Calu3 (cell line): Measurements from ENCODE around the gene MICAL3. TPM values are rescaled to one million over a fixed set of nuclear protein-coding genes. Genes with fewer than 3 reads are reported as not detected.

Experiments
- BruUV-seq: library from RNA; stranded (reverse); fragments of 400-500 nt; replicated peaks from 2 replicates; lab custom pipeline; 2021; lab: Mats Ljungman, UMichigan
- CTCF ChIA-PET: fragments of 300-600 bp; sonication (Branson Sonifier 250); formaldehyde crosslinking; loops from one replicate; lab custom pipeline; 2022; ENCODE audit warnings: antibody characterized with exemption; lab: Charles Lee
- DNase-seq: peaks from one replicate; pipeline ENCODE4 v3.0.0; 2022
- H3K27ac Mint-ChIP-seq: one replicate; pipeline ENCODE4 v1.8.0; 2022; ENCODE audit warnings: mixed read lengths; ENCODE audit not compliant: unreplicated experiment
- H3K27me3 Mint-ChIP-seq: one replicate; pipeline ENCODE4 v1.8.0; 2022; ENCODE audit warnings: mixed read lengths; ENCODE audit not compliant: unreplicated experiment
- H3K36me3 Mint-ChIP-seq: one replicate; pipeline ENCODE4 v1.8.0; 2022; ENCODE audit warnings: mild to moderate bottlenecking, moderate library complexity, mixed read lengths; ENCODE audit not compliant: insufficient read depth, unreplicated experiment
- H3K4me1 Mint-ChIP-seq: one replicate; pipeline ENCODE4 v1.8.0; 2022; ENCODE audit warnings: mild to moderate bottlenecking, low read depth, mixed read lengths; ENCODE audit not compliant: unreplicated experiment
- H3K4me3 Mint-ChIP-seq: one replicate; pipeline ENCODE4 v1.8.0; 2022; ENCODE audit warnings: mild to moderate bottlenecking, low read depth, moderate library complexity, mixed read lengths; ENCODE audit not compliant: unreplicated experiment
- H3K9me3 Mint-ChIP-seq: one replicate; pipeline ENCODE4 v1.8.0; 2022; ENCODE audit warnings: low read depth, mixed read lengths; ENCODE audit not compliant: unreplicated experiment
- CTCF ChIP-seq: fragments of 200-600 bp; IDR thresholded peaks from one replicate; pipeline ENCODE4 v1.8.0; 2022; ENCODE audit warnings: antibody characterized with exemption; ENCODE audit not compliant: unreplicated experiment
- intact Hi-C: fragments of 100-400 bp; cut with micrococcal nuclease; formaldehyde crosslinking; loops from one replicate; pipeline ENCODE4 v1.10.0; 2022; ENCODE audit not compliant: unreplicated experiment
- total RNA-seq: library from RNA; stranded (reverse); gene quantifications from 2 replicates; pipeline ENCODE4 v1.2.3, GENCODE V29; 2022

Gene MICAL3
- total RNA-seq, 1 experiment from 2014 or later = 60.6 TPM

GRCh38 chr22:17775781-17776465 lies 248.4 kb downstream of the MICAL3 start:
- no TSS peak for BruUV-seq
- TF ChIP-seq CTCF = no peak
- CTCF ChIA-PET = no interaction called here

GRCh38 chr22:17774926-17775685 lies 249.3 kb downstream of the MICAL3 start:
- intact Hi-C loops = no loop called here
- Mint-ChIP-seq H3K9me3 (no peaks in the 10 kb centered on the region), H3K27me3 (no peaks in the 10 kb centered on the region), H3K4me3 (peak overlapping the region; percentile 91), H3K36me3 (peaks cover 40% of the 10 kb centered on the region), H3K27ac (no peak overlapping the region), H3K4me1 (peaks cover 28% of the 10 kb centered on the region)
- BruUV-seq = no TSS peak
- no peak for DNase-seq
- no peak for TF ChIP-seq CTCF
- CTCF ChIA-PET = interaction anchor here (3.5 kb wide), 1 partner anchor 11 kb away, joined by 23 read pairs; no protein-coding TSS in a partner anchor

More at GRCh38 chr22:17775781-17776465, 248.4 kb downstream of the MICAL3 start:
- peaks cover 36% of the 10 kb centered on the region for H3K36me3 Mint-ChIP-seq
- H3K9me3 Mint-ChIP-seq = no peaks in the 10 kb centered on the region
- intact Hi-C loops = no loop called here
- no peak for DNase-seq
- peaks cover 26% of the 10 kb centered on the region for H3K4me1 Mint-ChIP-seq
- H3K27me3 Mint-ChIP-seq = no peaks in the 10 kb centered on the region
- H3K27ac Mint-ChIP-seq = no peak overlapping the region
- H3K4me3 Mint-ChIP-seq = peak overlapping the region; percentile 91

- H3K36me3 Mint-ChIP-seq = peaks cover 45% of the 10 kb centered on the region
- peaks cover 31% of the 10 kb centered on the region for H3K4me1 Mint-ChIP-seq
- intact Hi-C loops = no loop called here
- H3K27me3 Mint-ChIP-seq = no peaks in the 10 kb centered on the region
- no peaks in the 10 kb centered on the region for H3K9me3 Mint-ChIP-seq
- peak within 1 kb of the TSS; percentile 91 for H3K4me3 Mint-ChIP-seq
- CTCF ChIA-PET = interaction anchor here (1.1 to 3.5 kb wide), 3 partner anchors 7 to 32 kb away, joined by 3 to 23 read pairs (median 5); no protein-coding TSS in a partner anchor
- no peak for TF ChIP-seq CTCF
- peak; percentile 44 for DNase-seq
- peak within 1 kb of the TSS; percentile 68 for H3K27ac Mint-ChIP-seq
- no TSS peak for BruUV-seq
Observed at GRCh38 chr22:17774206-17774925, 250.0 kb downstream of the MICAL3 start, which contains the start of gene BID. BID (minus strand) TSS chr22:17774469; CDS start chr22:17750116, 24,353 bp downstream.

DNA sequence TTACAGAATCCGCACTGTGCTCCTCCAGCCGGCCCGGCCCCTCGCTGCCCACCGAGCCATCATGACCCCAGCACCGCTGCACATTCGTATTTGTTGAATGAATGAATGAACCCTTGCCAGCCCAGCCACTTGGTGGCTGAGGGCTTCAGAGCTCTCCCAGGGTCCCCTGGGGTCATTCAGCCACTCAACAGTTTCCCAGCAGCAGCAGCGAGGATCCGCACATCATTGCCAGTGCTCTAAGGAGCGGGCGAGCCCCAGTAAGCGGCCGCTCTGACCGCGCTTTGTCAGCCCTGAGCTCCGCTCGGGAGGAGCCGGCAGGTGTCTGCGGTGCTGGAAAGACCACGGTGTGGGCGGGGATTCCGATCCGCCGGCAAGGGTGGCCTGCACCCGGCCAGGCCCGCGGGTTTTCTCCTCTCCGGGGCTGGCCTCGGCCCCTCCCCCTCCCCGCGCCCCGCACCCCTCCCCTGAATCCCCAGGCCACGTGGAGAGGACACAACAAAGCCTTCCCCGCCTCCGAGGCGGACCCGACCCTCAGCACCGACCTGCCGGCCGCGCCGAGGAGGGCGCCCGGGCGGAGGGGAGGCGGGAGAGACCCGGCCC lies 250.7 kb downstream of the MICAL3 start:
- DNase-seq = peak; percentile 51
- Mint-ChIP-seq H3K4me3 (peak overlapping the region; percentile 91), H3K27ac (peak overlapping the region; percentile 68), H3K27me3 (no peaks in the 10 kb centered on the region), H3K36me3 (peaks cover 45% of the 10 kb centered on the region), H3K4me1 (peaks cover 31% of the 10 kb centered on the region), H3K9me3 (no peaks in the 10 kb centered on the region)
- BruUV-seq = no TSS peak
- intact Hi-C loops = no loop called here
- CTCF ChIA-PET = interaction anchor here (0.5 to 3.5 kb wide), 5 partner anchors 8 to 215 kb away, joined by 3 to 23 read pairs (median 4); no protein-coding TSS in a partner anchor
- no peak for TF ChIP-seq CTCF
